Uterus (tissue), 2 donors: ENCODE measurements around the gene GPM6B.

Source experiments
- CTCF ChIP-seq, 4 experiments: fragments of 200-600 bp in 2 of 4; fragments of 450-650 bp in 2 of 4; sonication (generic) in 2 of 4; IDR thresholded peaks; one replicate each; pipeline ENCODE4 v1.5.1; 2016 to 2019; ENCODE audit warnings: antibody characterized with exemption in 4 of 4, mild to moderate bottlenecking in 2 of 4, moderate library complexity in 1 of 4
- POLR2A ChIP-seq, 2 donors: fragments of 450-650 bp; IDR thresholded peaks; one replicate each; pipeline ENCODE4 v1.6.1; 2016; ENCODE audit warnings: antibody characterized with exemption in 2 of 2, mild to moderate bottlenecking in 1 of 2, moderate library complexity in 1 of 2

DNA sequence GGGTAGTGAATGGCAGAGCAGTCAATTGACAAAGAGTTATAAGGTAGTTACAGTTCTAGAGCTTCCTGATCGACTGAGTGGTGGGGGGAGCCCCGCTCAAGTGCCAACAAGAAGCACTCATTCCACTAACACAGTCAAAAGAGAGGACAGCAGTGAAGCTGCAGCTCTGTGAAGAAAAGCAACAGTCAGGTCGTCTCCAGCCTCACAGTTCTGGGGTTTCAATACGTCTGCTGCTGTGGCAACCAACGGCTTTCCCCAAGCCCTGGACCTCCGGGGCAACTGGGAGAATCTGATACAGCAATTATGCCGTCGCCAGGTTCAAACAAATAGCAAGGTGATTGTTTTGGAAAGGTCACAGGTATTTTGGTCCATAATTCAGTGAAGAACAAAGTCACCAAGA, 30.8 kb downstream of the GPM6B start:
- TF ChIP-seq CTCF (IDR thresholded peaks at IDR 0.05) (no peak), POLR2A (IDR thresholded peaks at IDR 0.05) (no peak)
